Measurements from ENCODE around the gene SUGCT.

GRCh38 chr7:40760293-40760964, 625.6 kb downstream of the SUGCT start:
- TF ChIP-seq, protein P1, sequence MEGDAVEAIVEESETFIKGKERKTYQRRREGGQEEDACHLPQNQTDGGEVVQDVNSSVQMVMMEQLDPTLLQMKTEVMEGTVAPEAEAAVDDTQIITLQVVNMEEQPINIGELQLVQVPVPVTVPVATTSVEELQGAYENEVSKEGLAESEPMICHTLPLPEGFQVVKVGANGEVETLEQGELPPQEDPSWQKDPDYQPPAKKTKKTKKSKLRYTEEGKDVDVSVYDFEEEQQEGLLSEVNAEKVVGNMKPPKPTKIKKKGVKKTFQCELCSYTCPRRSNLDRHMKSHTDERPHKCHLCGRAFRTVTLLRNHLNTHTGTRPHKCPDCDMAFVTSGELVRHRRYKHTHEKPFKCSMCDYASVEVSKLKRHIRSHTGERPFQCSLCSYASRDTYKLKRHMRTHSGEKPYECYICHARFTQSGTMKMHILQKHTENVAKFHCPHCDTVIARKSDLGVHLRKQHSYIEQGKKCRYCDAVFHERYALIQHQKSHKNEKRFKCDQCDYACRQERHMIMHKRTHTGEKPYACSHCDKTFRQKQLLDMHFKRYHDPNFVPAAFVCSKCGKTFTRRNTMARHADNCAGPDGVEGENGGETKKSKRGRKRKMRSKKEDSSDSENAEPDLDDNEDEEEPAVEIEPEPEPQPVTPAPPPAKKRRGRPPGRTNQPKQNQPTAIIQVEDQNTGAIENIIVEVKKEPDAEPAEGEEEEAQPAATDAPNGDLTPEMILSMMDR (conservative IDR thresholded peaks at IDR 0.05; ENCODE audit: low read depth, low read length): no peak
- no peak for TF ChIP-seq EZH2 (IDR thresholded peaks at IDR 0.05; ENCODE audit: borderline replicate concordance, low read depth, low read length, poor library complexity, severe bottlenecking)

All from A673 (cell line).